HEK293T (cell line): ENCODE measurements around the gene ACTRT3.

Experiments
- FOXM1 ChIP-seq: fragments of 450-650 bp; IDR thresholded peaks from 2 replicates; pipeline ENCODE4 v1.6.1; 2017; ENCODE audit warnings: mild to moderate bottlenecking, borderline replicate concordance
- HDGF ChIP-seq: fragments of 450-650 bp; IDR thresholded peaks from 2 replicates; pipeline ENCODE4 v1.6.1; 2017; ENCODE audit warnings: antibody characterized with exemption, borderline replicate concordance
- LEF1 ChIP-seq: fragments of 450-650 bp; IDR thresholded peaks from 2 replicates; pipeline ENCODE4 v1.6.1; 2017; ENCODE audit warnings: mild to moderate bottlenecking, borderline replicate concordance
- SP1 ChIP-seq: fragments of 450-650 bp; IDR thresholded peaks from 2 replicates; pipeline ENCODE4 v1.6.1; 2017

GRCh38 chr3:169774186-169774585 is 4.8 kb upstream of the ACTRT3 start:
- TF ChIP-seq SP1 = no peak
- no peak for TF ChIP-seq LEF1
- no peak for TF ChIP-seq HDGF
- no peak for TF ChIP-seq FOXM1
